ENCODE measurements around the gene SUDS3. TPM values are rescaled to one million over a fixed set of nuclear protein-coding genes. Genes with fewer than 3 reads are reported as not detected.
A peak's percentile ranks its signal among the peaks of the same experiment; 100 is the strongest.

The SUDS3 gene
- polyA plus RNA-seq, 3 donors: 8.2 to 15.6 (median 9.1) TPM

GRCh38 chr12:118356809-118357256 lies 19.5 kb upstream of the SUDS3 start:
- peak overlapping the region; percentile 52 for H3K9ac ChIP-seq (ENCODE audit: insufficient read depth, low read length, poor library complexity, severe bottlenecking)
- peak; percentile 72 to 85 (median 80) for DNase-seq
- intact Hi-C loops (cut with micrococcal nuclease): loop anchor here in 1 of 2 donors (2.0 to 5.0 kb wide), 2 partner anchors 16 to 50 kb away; partner anchors contain the start of gene TAOK3
- Mint-ChIP-seq H3K36me3 (peaks cover 8 to 9% of the 10 kb centered on the region in 2 donors), H3K27ac (peak overlapping the region; percentile 96 to 99 (median 99)), H3K27me3 (ENCODE audit: low read depth in 3 of 3) (no peaks in the 10 kb centered on the region), H3K4me1 (peaks cover 72% of the 10 kb centered on the region), H3K9me3 (peaks cover 0 to 5% (median 0%) of the 10 kb centered on the region in 7 donors), H3K4me3 (peak overlapping the region; percentile 54 to 76)
- H3K4me2 ChIP-seq (replicated peaks; ENCODE audit: extremely low read depth, low read length, poor library complexity, severe bottlenecking): peak overlapping the region; percentile 67
- H3K4me3 ChIP-seq (replicated peaks in 1 of 3; ENCODE audit: low read depth in 2 of 3, low read length in 3 of 3): peak overlapping the region; percentile 25 to 69 (median 47)
- H3K4me1 ChIP-seq (ENCODE audit: control insufficient read depth in 1 of 2, insufficient read depth in 2 of 2, low read length in 2 of 2): peaks cover 64 to 86% of the 10 kb centered on the region in 2 donors
- WGBS (ENCODE audit: insufficient coverage): no CpG with 5 or more reads among the region's 1 CpG
- H2AFZ ChIP-seq (ENCODE audit: insufficient read depth, low read depth, low read length, poor library complexity, severe bottlenecking): no peak overlapping the region
- H3K27me3 ChIP-seq (ENCODE audit: control insufficient read depth in 2 of 2, insufficient read depth in 2 of 2, low read length in 2 of 2): no peaks in the 10 kb centered on the region
- no peak for TF ChIP-seq CTCF (IDR thresholded peaks at IDR 0.05)
- H3K79me2 ChIP-seq (ENCODE audit: insufficient read depth, low read length): peaks cover 93% of the 10 kb centered on the region
- H4K20me1 ChIP-seq (ENCODE audit: insufficient read depth, low read length): peaks cover 46% of the 10 kb centered on the region
- H3K9me3 ChIP-seq (replicated peaks in 1 of 2; ENCODE audit: control insufficient read depth in 1 of 2, insufficient read depth in 1 of 2, low read length in 2 of 2): no peaks in the 10 kb centered on the region
- H3K36me3 ChIP-seq (replicated peaks in 1 of 2; ENCODE audit: control insufficient read depth in 1 of 2, insufficient read depth in 2 of 2, low read length in 2 of 2): no peaks in the 10 kb centered on the region
- peak overlapping the region; percentile 95 to 97 for H3K27ac ChIP-seq (ENCODE audit: low read depth in 1 of 2, low read length in 2 of 2)

GRCh38 chr12:118357257-118358007 lies 18.9 kb upstream of the SUDS3 start:
- peak overlapping the region; percentile 52 for H3K9ac ChIP-seq (ENCODE audit: insufficient read depth, low read length, poor library complexity, severe bottlenecking)
- H3K4me1 ChIP-seq (ENCODE audit: control insufficient read depth in 1 of 2, insufficient read depth in 2 of 2, low read length in 2 of 2): peaks cover 70 to 92% of the 10 kb centered on the region in 2 donors
- WGBS (ENCODE audit: insufficient coverage): no CpG with 5 or more reads among the region's 7 CpGs
- peaks cover 52% of the 10 kb centered on the region for H4K20me1 ChIP-seq (ENCODE audit: insufficient read depth, low read length)
- peak overlapping the region; percentile 25 to 69 (median 47) for H3K4me3 ChIP-seq (replicated peaks in 1 of 3; ENCODE audit: low read depth in 2 of 3, low read length in 3 of 3)
- H3K4me2 ChIP-seq (replicated peaks; ENCODE audit: extremely low read depth, low read length, poor library complexity, severe bottlenecking): peak overlapping the region; percentile 67
- no peaks in the 10 kb centered on the region for H3K9me3 ChIP-seq (replicated peaks in 1 of 2; ENCODE audit: control insufficient read depth in 1 of 2, insufficient read depth in 1 of 2, low read length in 2 of 2)
- H3K27ac Mint-ChIP-seq: peak overlapping the region; percentile 96 to 99 (median 99)
- intact Hi-C loops (cut with micrococcal nuclease): loop anchor here in 1 of 2 donors (2.0 to 5.0 kb wide), 2 partner anchors 15 to 50 kb away; partner anchors contain the start of gene TAOK3
- peak overlapping the region; percentile 95 to 97 for H3K27ac ChIP-seq (ENCODE audit: low read depth in 1 of 2, low read length in 2 of 2)
- peaks cover 0 to 5% (median 0%) of the 10 kb centered on the region in 7 donors for H3K9me3 Mint-ChIP-seq
- peaks cover 77% of the 10 kb centered on the region for H3K4me1 Mint-ChIP-seq
- peaks cover 8 to 11% of the 10 kb centered on the region in 2 donors for H3K36me3 Mint-ChIP-seq
- peak; percentile 91 to 93 (median 92) for DNase-seq
- H3K4me3 Mint-ChIP-seq: peak overlapping the region; percentile 54 to 76
- H3K27me3 ChIP-seq (ENCODE audit: control insufficient read depth in 2 of 2, insufficient read depth in 2 of 2, low read length in 2 of 2): no peaks in the 10 kb centered on the region
- peaks cover 90% of the 10 kb centered on the region for H3K79me2 ChIP-seq (ENCODE audit: insufficient read depth, low read length)
- no peaks in the 10 kb centered on the region for H3K27me3 Mint-ChIP-seq (ENCODE audit: low read depth in 3 of 3)
- peak; percentile 72 for TF ChIP-seq CTCF (IDR thresholded peaks at IDR 0.05)
- no peak overlapping the region for H2AFZ ChIP-seq (ENCODE audit: insufficient read depth, low read depth, low read length, poor library complexity, severe bottlenecking)
- H3K36me3 ChIP-seq (replicated peaks in 1 of 2; ENCODE audit: control insufficient read depth in 1 of 2, insufficient read depth in 2 of 2, low read length in 2 of 2): no peaks in the 10 kb centered on the region

All from CD14-positive monocyte (primary cell).